Astrocyte (in vitro differentiated cells and primary cell): ENCODE measurements around the gene NCAPG2.

Experiments
- CTCF ChIP-seq: IDR thresholded peaks from 2 replicates; pipeline ENCODE4 v1.5.1; 2011; ENCODE audit warnings: low read depth, mild to moderate bottlenecking, inconsistent platforms, low read length, moderate library complexity; ENCODE audit not compliant: insufficient read depth
- EZH2 ChIP-seq: IDR thresholded peaks from 2 replicates; pipeline ENCODE4 v1.6.1; 2012; ENCODE audit warnings: mild to moderate bottlenecking, low read length, inconsistent platforms; ENCODE audit not compliant: insufficient read depth

DNA sequence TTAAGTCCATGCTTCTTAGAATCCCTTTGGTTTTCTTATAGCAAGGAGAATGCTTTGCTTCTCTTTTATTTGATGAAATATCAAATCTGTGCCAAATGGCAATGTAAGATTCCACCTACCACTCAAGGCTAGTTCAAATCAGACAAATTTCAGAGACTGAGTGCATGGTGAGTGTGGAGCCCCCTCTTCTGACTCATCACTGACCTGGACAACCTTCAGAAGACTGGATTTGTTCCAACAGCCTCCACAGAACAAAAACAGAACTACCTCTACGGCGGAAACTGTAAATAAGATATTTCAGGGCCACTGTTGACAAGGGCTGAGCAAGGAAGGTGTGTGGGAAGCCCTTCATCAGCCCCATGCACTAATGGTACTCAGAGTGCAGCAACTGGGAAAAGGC is 21.1 kb downstream of the NCAPG2 start:
- TF ChIP-seq CTCF (no peak), EZH2 (no peak)
